Diencephalon (tissue), 1 donor: ENCODE data around the gene RTP4. TPM values are rescaled to one million over a fixed set of nuclear protein-coding genes. Genes with fewer than 3 reads are reported as not detected.

Experiments
- total RNA-seq: library from RNA; depleted of rRNA; stranded (reverse); fragments of >200 nt; gene quantifications from one replicate; pipeline ENCODE4 v1.2.3, GENCODE V29; 2014

Gene RTP4
- total RNA-seq: 0.23 TPM

GRCh38 chr3:187368251-187369088 lies at the start of gene RTP4:
TSS of gene RTP4 (plus strand) at chr3:187368385. CDS start at chr3:187368442, 57 bp downstream.

Other genes starting within 250 kb of the RTP4 start
- 14.5 TPM for gene RPL39L, start 228.9 kb upstream of the RTP4 start, total RNA-seq
- gene RTP1, start 170.9 kb upstream of the RTP4 start, total RNA-seq: 3.2 TPM
- gene MASP1, start 76.6 kb upstream of the RTP4 start, total RNA-seq: 24.2 TPM